PC-9 (cell line): ENCODE results near the gene FANCI. TPM values are rescaled to one million over a fixed set of nuclear protein-coding genes. Genes with fewer than 3 reads are reported as not detected.

Experiments
- BruUV-seq: library from RNA; stranded (reverse); fragments of 400-500 nt; replicated peaks from 2 replicates; lab custom pipeline; 2021; lab: Mats Ljungman, UMichigan
- CTCF ChIA-PET: fragments of 300-600 bp; sonication (Branson Sonifier 250); formaldehyde crosslinking; loops from one replicate; lab custom pipeline; 2022; ENCODE audit warnings: antibody characterized with exemption; lab: Charles Lee
- POLR2A ChIA-PET: fragments of 300-600 bp; sonication (Branson Sonifier 250); formaldehyde crosslinking; loops from one replicate; lab custom pipeline; 2022; ENCODE audit warnings: antibody characterized with exemption; ENCODE audit not compliant: unreplicated experiment; lab: Charles Lee
- DNase-seq, 2 experiments: peaks; one replicate each; pipeline versions ENCODE4 v3.0.0 to v3.0.0-alpha.2; 2015 to 2022; ENCODE audit warnings: mixed read lengths in 1 of 2
- H2AFZ ChIP-seq: fragments of 200-600 bp; sonication (generic); 2 replicates; pipeline ENCODE4 v1.8.1; 2017; ENCODE audit warnings: antibody characterized with exemption
- H3F3A ChIP-seq: fragments of 200-600 bp; sonication (generic); 2 replicates; pipeline ENCODE4 v1.8.1; 2017; ENCODE audit warnings: antibody characterized with exemption, mild to moderate bottlenecking, low read depth; ENCODE audit not compliant: insufficient read depth
- H3K27ac ChIP-seq: fragments of 200-600 bp; sonication (generic); 2 replicates; pipeline ENCODE4 v1.6.1; 2016; ENCODE audit warnings: mixed run types
- H3K27me3 ChIP-seq: fragments of 200-600 bp; sonication (generic); 2 replicates; pipeline ENCODE4 v1.6.1; 2016; ENCODE audit warnings: low read depth, mixed run types; ENCODE audit not compliant: insufficient read depth
- H3K36me3 ChIP-seq: fragments of 200-600 bp; sonication (generic); 2 replicates; pipeline ENCODE4 v1.6.1; 2016; ENCODE audit warnings: low read depth, mixed run types
- H3K4me1 ChIP-seq: fragments of 200-600 bp; sonication (generic); replicated peaks from 2 replicates; pipeline ENCODE4 v1.6.1; 2016; ENCODE audit warnings: mixed run types; ENCODE audit not compliant: insufficient read depth
- H3K4me2 ChIP-seq: fragments of 200-600 bp; sonication (generic); 2 replicates; pipeline ENCODE4 v1.6.1; 2017; ENCODE audit warnings: mixed run types
- H3K4me3 ChIP-seq: fragments of 200-600 bp; sonication (generic); 2 replicates; pipeline ENCODE4 v1.6.1; 2016; ENCODE audit warnings: mixed run types
- H3K79me2 ChIP-seq: fragments of 200-600 bp; sonication (generic); 2 replicates; pipeline ENCODE4 v1.6.1; 2017; ENCODE audit warnings: low read depth, mixed run types
- H3K9me2 ChIP-seq: fragments of 200-600 bp; sonication (generic); 2 replicates; pipeline ENCODE4 v1.8.1; 2017; ENCODE audit warnings: mild to moderate bottlenecking; ENCODE audit not compliant: insufficient read depth
- H3K9me3 ChIP-seq: fragments of 200-600 bp; sonication (generic); 2 replicates; pipeline ENCODE4 v1.8.1; 2016; ENCODE audit warnings: low read depth; ENCODE audit not compliant: insufficient read depth
- H4K20me1 ChIP-seq: fragments of 200-600 bp; sonication (generic); 2 replicates; pipeline ENCODE4 v1.8.1; 2017; ENCODE audit not compliant: insufficient read depth
- CTCF ChIP-seq: fragments of 200-600 bp; sonication (generic); conservative IDR thresholded peaks from 2 replicates; pipeline ENCODE4 v1.6.1; 2017; ENCODE audit warnings: mixed run types, antibody characterized with exemption, mild to moderate bottlenecking, moderate library complexity
- EZH2 ChIP-seq: fragments of 200-600 bp; sonication (generic); IDR thresholded peaks from 2 replicates; pipeline ENCODE4 v1.8.0; 2017; ENCODE audit warnings: antibody characterized with exemption, low read depth
- intact Hi-C: fragments of 100-400 bp; cut with micrococcal nuclease; formaldehyde crosslinking; loops from one replicate; pipeline ENCODE4 v1.10.0; 2022; ENCODE audit not compliant: unreplicated experiment
- total RNA-seq: library from RNA; stranded (reverse); gene quantifications from 2 replicates; pipeline ENCODE4 v1.2.3, GENCODE V29; 2021

Gene FANCI
- total RNA-seq, 1 experiment from 2014 or later, result 126 TPM

GRCh38 chr15:89340573-89340972 lies 96.8 kb downstream of the FANCI start:
- no peak for TF ChIP-seq CTCF
- no peak for TF ChIP-seq EZH2
- POLR2A ChIA-PET, result interaction anchor here (0.6 kb wide), 1 partner anchor 102 kb away, joined by 6 read pairs; no protein-coding TSS in a partner anchor
- intact Hi-C loops, result no loop called here
- no peak overlapping the region for H3K4me3 ChIP-seq
- no TSS peak for BruUV-seq
- no peaks in the 10 kb centered on the region for H3K9me2 ChIP-seq
- CTCF ChIA-PET, result no interaction called here
- no peaks in the 10 kb centered on the region for H3K79me2 ChIP-seq
- no peaks in the 10 kb centered on the region for H3K27me3 ChIP-seq
- no peak overlapping the region for H3K4me2 ChIP-seq
- DNase-seq, result no peak
- no peaks in the 10 kb centered on the region for H3K9me3 ChIP-seq
- no peak overlapping the region for H3K27ac ChIP-seq
- no peaks in the 10 kb centered on the region for H4K20me1 ChIP-seq
- H3K4me1 ChIP-seq, result peaks cover 8% of the 10 kb centered on the region; the same call in 1 of the 2 replicates
- no peak overlapping the region for H2AFZ ChIP-seq
- H3K36me3 ChIP-seq, result no peaks in the 10 kb centered on the region
- H3F3A ChIP-seq, result peaks cover 9% of the 10 kb centered on the region; the same call in 1 of the 2 replicates

GRCh38 chr15:89341316-89342005 lies 97.7 kb downstream of the FANCI start:
- Histone ChIP-seq H3K4me2 (no peak overlapping the region), H4K20me1 (no peaks in the 10 kb centered on the region), H3K9me2 (no peaks in the 10 kb centered on the region), H3K9me3 (no peaks in the 10 kb centered on the region), H3K79me2 (no peaks in the 10 kb centered on the region), H3K4me1 (no peaks in the 10 kb centered on the region), H3K36me3 (no peaks in the 10 kb centered on the region), H3K4me3 (no peak overlapping the region), H3K27me3 (no peaks in the 10 kb centered on the region), H3F3A (peaks cover under 1% of the 10 kb centered on the region; the same call in 1 of the 2 replicates), H3K27ac (no peak overlapping the region), H2AFZ (no peak overlapping the region)
- intact Hi-C loops, result no loop called here
- TF ChIP-seq EZH2, result no peak
- TF ChIP-seq CTCF, result no peak
- POLR2A ChIA-PET, result interaction anchor here (0.6 kb wide), 1 partner anchor 101 kb away, joined by 6 read pairs; no protein-coding TSS in a partner anchor
- CTCF ChIA-PET, result no interaction called here
- no TSS peak for BruUV-seq
- DNase-seq, result peak in 1 of 2 experiments; percentile 36

DNA sequence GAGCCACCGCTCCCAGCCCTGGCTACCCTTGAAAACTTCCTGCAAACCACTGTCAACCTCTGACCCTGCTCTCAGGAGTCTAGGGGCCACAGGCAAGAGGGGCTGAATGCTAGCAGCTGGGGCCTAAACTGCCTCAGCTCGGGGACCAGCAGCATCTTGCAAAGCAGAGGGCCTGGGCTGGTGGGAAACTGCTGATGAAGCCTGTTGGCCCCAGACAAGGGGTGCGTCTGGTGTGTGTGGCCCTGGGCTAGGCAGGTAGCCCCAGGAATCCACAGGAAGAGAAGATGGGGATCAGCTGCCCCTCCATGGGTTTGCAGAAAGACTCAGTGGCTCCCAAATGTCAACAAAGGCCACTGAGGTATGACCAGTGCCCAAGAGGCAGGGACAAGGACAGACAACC lies 99.1 kb downstream of the FANCI start:
- H3K79me2 ChIP-seq, result no peaks in the 10 kb centered on the region
- H3K4me3 ChIP-seq, result no peak overlapping the region
- BruUV-seq, result no TSS peak
- H4K20me1 ChIP-seq, result no peaks in the 10 kb centered on the region
- no peaks in the 10 kb centered on the region for H3F3A ChIP-seq
- intact Hi-C loops, result no loop called here
- no peak overlapping the region for H3K27ac ChIP-seq
- no peaks in the 10 kb centered on the region for H3K9me3 ChIP-seq
- H3K9me2 ChIP-seq, result no peaks in the 10 kb centered on the region
- H3K27me3 ChIP-seq, result no peaks in the 10 kb centered on the region
- no peak overlapping the region for H3K4me2 ChIP-seq
- no peaks in the 10 kb centered on the region for H3K36me3 ChIP-seq
- no peak for TF ChIP-seq EZH2
- TF ChIP-seq CTCF, result no peak
- no peak overlapping the region for H2AFZ ChIP-seq
- DNase-seq, result no peak
- ChIA-PET CTCF (no interaction called here), POLR2A (no interaction called here)
- no peaks in the 10 kb centered on the region for H3K4me1 ChIP-seq
